ENCODE measurements around the gene TDRD6. TPM values are rescaled to one million over a fixed set of nuclear protein-coding genes. Genes with fewer than 3 reads are reported as not detected.

The TDRD6 gene
- total and polyA plus RNA-seq, 7 donors: 0.04 to 0.45 (median 0.20) TPM

- intact Hi-C loops (cut with DNase I): no loop called here
- WGBS, 3 donors: 48 to 59% (median 57%) methylated on average over 2 of the region's 2 CpGs
Observed at GRCh38 chr6:46690141-46690755, 2.6 kb downstream of the TDRD6 start.

GRCh38 chr6:46690911-46691451 is 3.3 kb downstream of the TDRD6 start:
- no peaks in the 10 kb centered on the region for H3K27me3 ChIP-seq (ENCODE audit: insufficient read depth in 3 of 3, low read length in 2 of 3)
- no peak overlapping the region for H3K4me3 ChIP-seq
- TF ChIP-seq CTCF (IDR thresholded peaks at IDR 0.05): no peak
- no peak overlapping the region for H3K27ac ChIP-seq
- 40 to 54% (median 50%) methylated on average over 1 of the region's 1 CpG for WGBS, 3 donors
- ATAC-seq: no peak
- DNase-seq: no peak
- H3K36me3 ChIP-seq (ENCODE audit: insufficient read depth in 1 of 2, low read depth in 1 of 2): no peaks in the 10 kb centered on the region
- no peaks in the 10 kb centered on the region for H3K9me3 ChIP-seq
- H3K4me1 ChIP-seq: no peaks in the 10 kb centered on the region
- intact Hi-C loops (cut with DNase I): no loop called here

More at GRCh38 chr6:46690141-46690755, 2.6 kb downstream of the TDRD6 start:
- Histone ChIP-seq H3K36me3 (ENCODE audit: insufficient read depth in 1 of 2, low read depth in 1 of 2) (no peaks in the 10 kb centered on the region), H3K4me3 (no peak overlapping the region), H3K9me3 (no peaks in the 10 kb centered on the region), H3K4me1 (no peaks in the 10 kb centered on the region), H3K27me3 (ENCODE audit: insufficient read depth in 3 of 3, low read length in 2 of 3) (no peaks in the 10 kb centered on the region), H3K27ac (no peak overlapping the region)
- DNase-seq (no peak), ATAC-seq (no peak)
- no peak for TF ChIP-seq CTCF (IDR thresholded peaks at IDR 0.05)

DNA sequence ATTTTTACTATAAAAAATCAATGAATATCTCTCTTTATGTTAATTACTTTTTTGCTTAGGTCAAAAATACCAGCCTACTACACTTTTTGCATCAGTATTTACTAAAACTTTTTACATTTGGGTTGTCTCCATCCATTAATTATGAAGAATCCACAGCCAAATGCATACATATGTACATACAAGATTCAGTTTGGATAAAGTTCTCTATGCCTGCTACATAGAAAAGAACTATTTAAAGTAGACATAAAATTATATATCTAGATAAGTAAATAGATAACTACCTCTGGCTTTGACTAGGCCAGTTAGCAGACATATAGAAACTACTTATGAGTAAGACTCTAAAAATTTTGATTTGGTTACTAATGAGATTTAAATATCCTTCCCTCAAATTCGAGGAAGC is 12.3 kb downstream of the TDRD6 start:
- ATAC-seq: no peak
- intact Hi-C loops (cut with DNase I): no loop called here

DNA sequence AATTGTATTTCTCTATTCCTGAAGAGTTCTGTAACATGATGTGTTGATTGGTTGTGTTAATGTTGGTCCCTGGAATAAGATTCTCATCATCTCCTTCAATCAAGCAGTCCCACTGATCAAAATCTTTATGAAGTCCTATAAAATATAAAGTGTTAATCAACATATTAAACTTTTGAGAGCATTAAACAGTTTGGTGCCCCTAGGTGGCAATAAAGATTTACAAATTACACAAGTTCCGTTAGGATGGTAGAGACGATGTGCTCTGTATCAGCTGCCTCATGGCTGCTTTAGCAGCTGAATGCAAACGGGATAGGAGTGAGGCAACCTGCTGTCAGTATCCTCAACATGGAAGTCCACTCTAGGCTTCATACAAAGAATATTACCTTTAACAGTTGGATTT is 16.9 kb downstream of the TDRD6 start:
- ATAC-seq: no peak
- no peaks in the 10 kb centered on the region for H3K36me3 ChIP-seq (ENCODE audit: insufficient read depth in 1 of 2, low read depth in 1 of 2)
- H3K4me3 ChIP-seq: no peak overlapping the region
- no peaks in the 10 kb centered on the region for H3K27me3 ChIP-seq (ENCODE audit: insufficient read depth in 3 of 3, low read length in 2 of 3)
- H3K4me1 ChIP-seq: no peaks in the 10 kb centered on the region
- TF ChIP-seq CTCF (IDR thresholded peaks at IDR 0.05): peak; percentile 23
- intact Hi-C loops (cut with DNase I): loop anchor here in 1 of 2 donors (2.0 kb wide), 1 partner anchor 76 kb away; no protein-coding TSS in a partner anchor
- no peak overlapping the region for H3K27ac ChIP-seq
- no peak for DNase-seq
- no peaks in the 10 kb centered on the region for H3K9me3 ChIP-seq
- WGBS, 3 donors: 6 to 10% (median 8%) methylated on average over 3 of the region's 3 CpGs

More for the DNA sequence above, 12.3 kb downstream of the TDRD6 start:
- H3K36me3 ChIP-seq (ENCODE audit: insufficient read depth in 1 of 2, low read depth in 1 of 2): peaks cover 0 to 6% of the 10 kb centered on the region in 2 donors
- no peak overlapping the region for H3K4me3 ChIP-seq
- H3K4me1 ChIP-seq: no peaks in the 10 kb centered on the region
- TF ChIP-seq CTCF (IDR thresholded peaks at IDR 0.05): no peak
- no peaks in the 10 kb centered on the region for H3K27me3 ChIP-seq (ENCODE audit: insufficient read depth in 3 of 3, low read length in 2 of 3)
- 81 to 90% (median 81%) methylated on average over 1 of the region's 1 CpG for WGBS, 3 donors
- H3K9me3 ChIP-seq: no peaks in the 10 kb centered on the region
- H3K27ac ChIP-seq: no peak overlapping the region
- no peak for DNase-seq

All from psoas muscle (tissue), 8 donors.